IPS-NIHi7 (cell line): ENCODE measurements around the gene DEUP1.
"Not testable (repeated sequence)": the region's sequence is repeated elsewhere in the genome, so short reads cannot be mapped to it uniquely, and the experiment has no call there.

Source experiments
- DNase-seq: peaks from one replicate; pipeline ENCODE4 v3.0.0; 2012; ENCODE audit warnings: mixed read lengths; ENCODE audit errors: extremely low spot score

DEUP1 gene

GRCh38 chr11:93359396-93359795, 28.9 kb downstream of the DEUP1 start:
- no peak for DNase-seq

- no peak for DNase-seq
Observed at GRCh38 chr11:93361435-93361834, 30.9 kb downstream of the DEUP1 start.

GRCh38 chr11:93368022-93368421, 37.5 kb downstream of the DEUP1 start:
- DNase-seq = no peak

GRCh38 chr11:93370260-93370659, 39.7 kb downstream of the DEUP1 start:
- DNase-seq = no peak

- no peak for DNase-seq
Observed at GRCh38 chr11:93389737-93390136, 59.2 kb downstream of the DEUP1 start.

- no peak for DNase-seq
Observed at GRCh38 chr11:93392867-93393266, 62.3 kb downstream of the DEUP1 start.

GRCh38 chr11:93393386-93393785, 62.8 kb downstream of the DEUP1 start:
- no peak for DNase-seq

GRCh38 chr11:93394488-93394887, 63.9 kb downstream of the DEUP1 start:
- DNase-seq = no peak

GRCh38 chr11:93396316-93396715, 65.8 kb downstream of the DEUP1 start:
- no peak for DNase-seq

- DNase-seq = no peak
Observed at GRCh38 chr11:93403930-93404329, 73.4 kb downstream of the DEUP1 start.

GRCh38 chr11:93407777-93408401, 77.3 kb downstream of the DEUP1 start:
- DNase-seq = no peak

GRCh38 chr11:93410441-93410840, 79.9 kb downstream of the DEUP1 start:
- no peak for DNase-seq

- DNase-seq = no peak
Observed at GRCh38 chr11:93411705-93412104, 81.2 kb downstream of the DEUP1 start.

- DNase-seq = no peak
Observed at GRCh38 chr11:93432247-93432646, 101.7 kb downstream of the DEUP1 start.

- not testable (repeated sequence) for DNase-seq
Observed at GRCh38 chr11:93443232-93443631, 112.7 kb downstream of the DEUP1 start.

GRCh38 chr11:93444617-93445073, 114.1 kb downstream of the DEUP1 start:
- DNase-seq = peak; percentile 21

GRCh38 chr11:93458286-93458685, 127.7 kb downstream of the DEUP1 start:
- no peak for DNase-seq

- DNase-seq = not testable (repeated sequence)
Observed at GRCh38 chr11:93463666-93464065, 133.1 kb downstream of the DEUP1 start.

- DNase-seq = no peak
Observed at GRCh38 chr11:93464927-93465540, 134.5 kb downstream of the DEUP1 start.

GRCh38 chr11:93467054-93467453, 136.5 kb downstream of the DEUP1 start:
- DNase-seq = no peak

GRCh38 chr11:93468290-93468689, 137.7 kb downstream of the DEUP1 start:
- DNase-seq = no peak

- DNase-seq = no peak
Observed at GRCh38 chr11:93474123-93474522, 143.6 kb downstream of the DEUP1 start.

GRCh38 chr11:93476796-93477195, 146.3 kb downstream of the DEUP1 start:
- no peak for DNase-seq
